Superior temporal gyrus (tissue), 1 donor: ENCODE results near the gene ECHDC1.
"Not testable (repeated sequence)": the region's sequence is repeated elsewhere in the genome, so short reads cannot be mapped to it uniquely, and the experiment has no call there.

Experiments
- DNase-seq: peaks from one replicate; pipeline ENCODE4 v3.0.0-alpha.2; 2016; ENCODE audit errors: extremely low spot score

ECHDC1 gene

DNA sequence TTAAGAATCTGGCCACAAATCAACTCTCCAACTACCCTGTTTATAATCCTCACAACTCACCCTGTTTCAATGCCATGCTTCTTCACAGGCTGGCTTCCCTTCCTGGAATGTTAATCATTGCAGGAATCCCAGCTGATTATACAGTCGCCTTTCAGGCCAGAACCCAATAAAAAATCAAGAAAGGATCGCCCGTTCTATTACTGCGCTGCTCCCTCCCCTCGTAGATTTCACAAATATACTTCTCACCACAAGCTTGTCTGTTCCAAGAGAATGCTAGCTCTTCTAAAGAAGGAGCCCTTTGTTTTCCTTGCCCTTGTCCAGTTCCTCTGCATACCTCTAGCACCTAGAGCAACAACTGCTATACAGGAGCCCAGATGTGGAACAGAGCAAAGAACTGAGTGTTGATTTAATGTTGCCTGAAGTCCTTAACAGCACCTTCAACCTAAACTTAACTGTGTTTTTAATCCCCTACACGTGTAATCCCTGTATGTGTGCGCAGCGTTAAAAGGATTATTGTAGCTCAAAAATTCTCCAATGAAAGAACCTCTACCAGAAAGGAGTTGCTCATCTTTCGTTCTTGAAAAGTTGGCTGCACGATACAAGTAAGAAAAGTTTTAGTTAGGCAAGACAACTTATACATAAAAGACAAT lies 988 bp downstream of the ECHDC1 start:
- DNase-seq = peak; percentile 22

GRCh38 chr6:127341471-127342202 lies 1.8 kb downstream of the ECHDC1 start:
- DNase-seq = no peak

DNA sequence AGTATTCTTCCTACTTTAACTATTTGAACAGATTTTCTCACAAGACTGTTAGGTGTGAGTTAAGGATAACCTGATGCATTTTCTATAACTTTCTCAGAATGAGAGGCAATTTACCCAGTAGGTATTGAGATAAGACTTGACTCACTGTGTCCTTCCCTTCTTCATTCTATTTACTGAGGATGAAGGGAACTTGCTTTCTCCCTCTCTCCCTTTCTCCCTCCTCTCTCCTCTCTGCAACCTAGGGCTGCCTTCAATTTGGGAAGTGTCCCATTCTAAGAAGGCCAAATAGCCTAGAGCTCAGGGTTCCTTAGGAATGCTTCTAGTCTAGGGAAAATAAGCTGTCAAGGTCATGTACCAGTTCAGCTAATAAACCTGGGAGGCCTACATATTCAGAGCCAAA lies 3.2 kb downstream of the ECHDC1 start:
- DNase-seq = no peak

DNA sequence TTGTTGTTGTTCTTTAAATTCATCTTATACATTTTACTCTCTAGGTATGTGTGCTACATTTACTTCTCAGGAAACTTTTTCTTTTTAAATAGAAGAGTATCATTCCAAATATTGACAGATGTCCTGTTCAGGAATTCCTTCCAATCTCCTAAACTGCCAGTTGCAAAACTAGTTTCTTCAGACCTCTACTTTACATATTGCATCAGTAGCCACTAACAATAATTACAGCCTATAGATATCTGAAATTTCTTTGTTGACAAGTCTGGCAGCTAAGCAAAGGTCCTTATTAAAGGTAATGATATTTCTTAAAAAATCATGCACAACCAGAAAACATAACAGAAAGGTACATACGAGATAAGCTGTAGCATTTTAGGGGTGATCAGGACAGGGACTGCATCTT lies 4.5 kb downstream of the ECHDC1 start:
- DNase-seq = no peak

GRCh38 chr6:127332383-127332961 lies 10.9 kb downstream of the ECHDC1 start:
- no peak for DNase-seq

DNA sequence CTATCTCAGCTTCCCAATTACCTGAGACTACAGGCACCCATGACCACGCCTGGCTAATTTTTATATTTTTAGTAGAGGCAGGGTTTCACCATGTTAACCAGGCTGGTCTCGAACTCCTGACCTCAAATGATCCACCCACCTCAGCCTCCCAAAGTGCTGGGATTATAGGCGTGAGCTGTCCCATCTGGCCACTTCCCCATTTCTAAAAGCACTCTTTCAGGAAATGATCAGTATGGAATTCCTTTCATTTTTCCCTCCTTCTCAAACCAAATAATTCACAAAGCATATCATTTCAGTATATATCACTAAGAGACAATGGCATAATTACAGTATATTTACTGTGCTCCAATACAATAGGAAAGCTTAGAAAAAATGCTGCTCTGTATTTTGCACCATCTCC lies 12.2 kb downstream of the ECHDC1 start:
- not testable (repeated sequence) for DNase-seq

- DNase-seq = no peak
Observed at GRCh38 chr6:127328043-127328609, 15.3 kb downstream of the ECHDC1 start.

DNA sequence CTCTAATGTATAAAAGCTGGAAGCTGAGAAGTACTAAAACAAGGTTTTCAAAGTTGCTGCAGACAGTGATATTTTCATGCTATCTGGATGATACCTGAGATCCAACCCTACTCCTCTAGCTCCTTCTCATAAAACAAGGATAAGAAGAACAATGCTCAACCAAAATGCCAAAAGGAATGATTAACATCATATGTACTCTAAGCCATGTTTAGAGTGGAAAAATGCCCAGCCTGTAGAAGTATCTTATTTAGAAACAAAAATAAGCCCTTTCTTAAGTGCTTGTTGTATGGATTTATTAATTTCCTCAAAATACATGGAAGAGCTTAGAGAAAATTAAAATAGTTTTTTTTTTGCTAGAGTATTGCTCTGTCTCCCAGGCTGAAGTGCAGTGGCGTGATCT lies 23.7 kb downstream of the ECHDC1 start:
- no peak for DNase-seq

- no peak for DNase-seq
Observed at GRCh38 chr6:127317388-127318128, 25.9 kb downstream of the ECHDC1 start.

DNA sequence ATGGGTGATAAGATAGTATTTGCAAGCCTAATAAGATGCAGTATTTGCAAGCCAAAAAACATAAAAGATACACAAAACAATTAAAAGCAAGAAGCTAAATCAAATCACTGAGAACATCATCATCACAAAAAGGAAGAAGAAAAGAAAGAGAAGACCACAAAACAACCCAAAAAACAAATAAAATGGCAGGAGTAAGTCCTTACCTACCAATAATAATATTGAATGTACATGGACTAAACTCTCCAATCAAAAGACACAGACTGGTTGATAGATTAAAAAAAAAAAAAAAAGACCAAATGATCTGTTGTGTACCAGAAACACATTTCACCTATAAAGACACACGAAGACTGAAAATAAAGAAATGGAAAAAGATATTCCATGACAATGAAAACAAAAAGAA lies 37.7 kb downstream of the ECHDC1 start:
- no peak for DNase-seq

GRCh38 chr6:127303917-127304316 lies 39.5 kb downstream of the ECHDC1 start:
- no peak for DNase-seq

DNA sequence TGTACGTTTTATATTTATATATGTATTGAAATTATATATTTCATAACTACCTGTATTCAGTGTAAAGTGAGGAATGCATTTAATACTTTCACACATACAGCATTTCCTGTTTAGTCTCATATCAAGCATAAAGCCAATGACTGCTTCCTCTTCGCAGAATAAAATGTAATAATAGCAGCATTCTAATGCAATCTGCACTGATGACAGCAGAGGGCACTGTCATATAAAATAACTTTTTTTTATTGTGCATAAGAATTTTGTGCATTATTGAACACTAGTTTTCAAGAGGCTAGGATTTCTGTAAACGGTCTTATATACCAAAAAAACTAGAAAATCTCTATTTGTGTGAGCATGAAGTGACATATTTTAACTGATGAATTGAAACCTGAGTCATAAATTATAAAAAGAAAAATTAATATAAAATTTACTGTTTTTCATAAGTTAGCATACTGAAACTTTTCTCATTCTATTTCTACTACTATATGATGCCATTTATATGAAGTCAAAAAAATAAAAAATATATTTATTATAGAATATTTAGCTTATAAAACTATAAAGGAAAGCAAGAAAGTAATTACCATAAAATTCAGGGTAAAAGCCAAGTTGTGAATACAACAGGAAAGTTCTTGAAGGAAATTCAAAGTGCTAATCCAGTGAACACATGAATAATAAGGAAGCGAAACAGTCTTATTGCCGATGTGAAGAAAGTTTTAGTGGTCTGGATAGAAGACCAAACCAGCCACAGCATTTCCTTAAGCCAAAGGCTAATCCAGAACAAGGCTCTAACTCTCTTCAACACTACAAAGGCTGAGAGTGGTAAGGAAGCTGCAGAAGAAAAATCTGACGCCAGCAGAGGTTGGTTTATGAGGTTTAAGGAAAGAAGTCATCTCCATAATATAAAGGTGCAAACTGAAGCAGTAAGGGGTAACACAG lies 40.4 kb downstream of the ECHDC1 start:
- DNase-seq = peak; percentile 85

DNA sequence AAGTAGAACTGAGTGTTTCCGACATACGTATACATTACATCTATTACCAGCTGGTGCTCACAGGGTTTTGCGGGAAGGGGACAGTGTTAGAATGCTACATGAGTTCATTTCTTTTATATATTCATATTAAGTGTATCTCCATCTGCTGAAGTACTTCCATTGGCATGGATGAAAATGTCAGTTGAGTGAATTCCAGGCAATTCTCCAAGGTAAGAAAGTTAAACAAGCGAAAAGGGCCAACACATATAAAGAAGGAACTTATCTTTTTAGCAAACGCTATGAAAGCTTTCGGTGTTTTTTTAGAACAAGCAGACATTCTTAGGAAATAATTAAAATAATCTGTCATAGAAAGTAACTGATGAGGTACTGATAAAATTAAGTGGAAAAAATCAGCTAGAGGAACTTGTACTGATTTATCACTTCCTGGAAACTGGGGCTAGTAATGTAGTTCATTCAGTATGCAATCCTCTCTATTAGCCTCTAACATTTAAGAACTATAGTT lies 42.2 kb downstream of the ECHDC1 start:
- no peak for DNase-seq

DNA sequence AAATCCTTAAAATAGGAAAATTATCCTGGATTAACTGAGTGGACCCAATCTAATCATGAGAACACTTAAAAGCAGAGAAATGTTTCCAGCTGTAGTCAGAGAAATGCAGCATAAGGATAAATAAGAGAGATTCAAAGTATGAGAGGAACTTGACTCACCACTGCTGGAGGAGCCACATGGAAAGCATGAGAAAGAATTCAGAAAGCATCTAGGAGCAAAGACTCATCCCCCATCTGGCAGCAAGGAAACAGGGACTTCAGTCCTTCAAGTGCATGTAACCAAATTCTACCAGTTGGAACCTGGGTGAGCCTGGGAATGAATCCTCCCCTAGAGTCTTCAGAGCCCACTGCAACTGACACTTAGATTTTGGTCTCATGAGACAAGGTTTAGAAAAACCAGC lies 43.0 kb downstream of the ECHDC1 start:
- no peak for DNase-seq

DNA sequence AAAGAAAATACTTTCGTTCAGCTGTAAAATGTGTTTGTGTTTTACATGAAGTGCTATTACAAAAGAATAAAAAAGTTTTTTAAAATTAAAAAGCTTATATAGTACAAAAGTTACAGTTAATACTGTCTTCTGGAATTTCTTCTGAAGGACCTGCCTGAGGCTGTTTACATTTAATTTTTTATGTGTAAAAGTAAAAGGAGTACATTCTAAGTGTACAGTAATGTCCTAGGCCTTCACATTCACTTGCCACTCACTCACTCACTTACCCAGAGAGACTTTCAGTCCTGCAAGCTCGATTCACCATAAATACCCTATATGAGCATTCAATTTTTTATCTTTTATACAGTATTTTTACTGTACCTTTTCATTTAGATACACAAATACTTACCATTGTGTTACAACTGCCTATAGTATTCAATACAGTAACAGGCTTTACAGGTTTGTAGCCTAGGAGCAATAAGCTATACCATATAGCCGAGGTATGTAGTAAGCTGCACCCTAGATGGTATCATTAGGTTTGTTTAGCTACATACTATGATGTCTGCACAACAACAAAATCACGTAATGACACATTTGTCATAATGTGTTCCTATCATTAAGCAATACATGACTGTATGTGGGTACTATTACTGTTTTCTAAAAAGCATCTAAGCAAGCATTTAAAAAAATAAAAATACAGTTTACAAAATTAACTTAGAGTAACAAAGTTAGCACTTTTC lies 43.7 kb downstream of the ECHDC1 start:
- no peak for DNase-seq

GRCh38 chr6:127298475-127298874 lies 44.9 kb downstream of the ECHDC1 start:
- no peak for DNase-seq

- DNase-seq = no peak
Observed at GRCh38 chr6:127297502-127298070, 45.8 kb downstream of the ECHDC1 start.

GRCh38 chr6:127291495-127291894 lies 51.9 kb downstream of the ECHDC1 start:
- DNase-seq = no peak

DNA sequence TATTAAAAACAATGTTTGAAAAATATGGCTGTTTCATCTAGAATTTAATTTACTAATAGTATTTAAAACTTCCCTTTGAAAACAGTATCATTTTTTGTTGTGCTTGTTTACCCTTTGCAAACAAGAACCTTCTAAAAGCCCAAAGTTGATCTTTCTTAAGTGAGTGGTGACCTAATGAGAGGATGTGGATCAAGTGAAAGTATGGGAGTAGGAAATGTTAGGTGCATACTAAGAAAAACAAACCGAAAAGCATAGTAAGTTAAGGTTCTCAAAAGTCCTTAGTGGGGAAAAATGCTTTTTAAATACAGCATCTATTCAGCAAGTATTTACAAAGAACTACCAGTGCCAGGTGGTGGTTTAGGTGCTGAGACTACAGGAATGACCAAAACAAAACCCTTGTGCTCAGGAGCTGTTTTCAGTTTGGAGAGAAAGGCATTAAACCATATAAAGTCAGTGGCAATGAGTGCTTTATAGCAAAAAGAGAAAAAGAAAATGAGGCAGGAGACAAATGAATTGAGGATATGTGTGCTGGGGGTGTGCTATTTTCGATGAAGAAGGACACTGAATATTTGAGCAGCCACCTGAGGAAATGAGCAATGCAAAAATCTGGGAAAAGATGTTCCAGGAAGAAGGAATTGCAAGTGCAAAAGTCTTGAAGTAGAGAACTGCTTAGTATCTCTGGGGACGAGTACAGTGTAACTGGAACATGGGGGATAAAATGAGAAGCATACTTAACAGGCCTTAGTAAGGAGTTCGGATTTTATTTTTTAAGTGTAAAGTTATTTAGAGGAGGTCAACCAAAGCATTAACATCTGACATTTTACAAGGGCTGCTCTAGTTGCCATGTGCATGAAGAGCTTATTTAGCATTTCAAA lies 52.8 kb downstream of the ECHDC1 start:
- no peak for DNase-seq
